IMR-90 (cell line): ENCODE data around the gene PRKCH. TPM values are rescaled to one million over a fixed set of nuclear protein-coding genes. Genes with fewer than 3 reads are reported as not detected.

Source experiments
- ATAC-seq: fragments of 200-7000 bp; cut with Tn5 transposase; 2 replicates; pipeline ENCODE4 v1.9.1; 2020; ENCODE audit warnings: low read depth, mild to moderate bottlenecking, moderate library complexity
- BruUV-seq: library from RNA; stranded (reverse); fragments of 400-500 nt; replicated peaks from 2 replicates; lab custom pipeline; 2021; lab: Mats Ljungman, UMichigan
- CTCF ChIA-PET: fragments of 300-600 bp; formaldehyde crosslinking; extraction: SDS; loops from one replicate; lab custom pipeline; 2021; ENCODE audit warnings: antibody characterized with exemption; lab: Yijun Ruan, JAX
- POLR2A ChIA-PET: fragments of 300-600 bp; sonication (Branson Sonifier 250); formaldehyde crosslinking; loops from one replicate; lab custom pipeline; 2022; ENCODE audit warnings: antibody characterized with exemption; ENCODE audit not compliant: unreplicated experiment; lab: Charles Lee
- DNase-seq: peaks from one replicate; pipeline ENCODE4 v3.0.0; 2013
- H2AFZ ChIP-seq: replicated peaks from 2 replicates; pipeline ENCODE3; 2013; ENCODE audit warnings: low read length, mild to moderate bottlenecking; ENCODE audit not compliant: poor library complexity
- H2AK5ac ChIP-seq: 2 replicates; pipeline ENCODE4 v1.6.1; 2013; ENCODE audit warnings: low read depth, low read length, inconsistent platforms
- H2AK9ac ChIP-seq: replicated peaks from 2 replicates; pipeline ENCODE3; 2013; ENCODE audit warnings: mild to moderate bottlenecking, low read depth, low read length, moderate library complexity; ENCODE audit not compliant: poor library complexity
- H2BK120ac ChIP-seq: 2 replicates; pipeline ENCODE4 v1.6.1; 2013; ENCODE audit warnings: low read depth, low read length, inconsistent platforms
- H2BK15ac ChIP-seq: 3 replicates; pipeline ENCODE4 v1.6.1; 2013; ENCODE audit warnings: low read depth, low read length, inconsistent platforms
- H2BK20ac ChIP-seq: 2 replicates; pipeline ENCODE4 v1.6.1; 2013; ENCODE audit warnings: low read depth, mild to moderate bottlenecking, inconsistent platforms, low read length, moderate library complexity
- H2BK5ac ChIP-seq: 2 replicates; pipeline ENCODE4 v1.6.1; 2013; ENCODE audit warnings: mild to moderate bottlenecking, low read depth, low read length, inconsistent platforms; ENCODE audit not compliant: poor library complexity, severe bottlenecking
- H3K14ac ChIP-seq: replicated peaks from 2 replicates; pipeline ENCODE4 v1.6.1; 2013; ENCODE audit warnings: low read depth, low read length, inconsistent platforms
- H3K18ac ChIP-seq: 2 replicates; pipeline ENCODE4 v1.6.1; 2013; ENCODE audit warnings: low read depth, low read length, control low read depth
- H3K23ac ChIP-seq: 2 replicates; pipeline ENCODE4 v1.6.1; 2013; ENCODE audit warnings: low read depth, low read length, inconsistent platforms
- H3K27ac ChIP-seq: 2 replicates; pipeline ENCODE4 v1.5.1; 2013; ENCODE audit warnings: mild to moderate bottlenecking, control low read depth, low read length; ENCODE audit not compliant: insufficient read depth
- H3K27me3 ChIP-seq: 2 replicates; pipeline ENCODE4 v1.6.1; 2013; ENCODE audit warnings: low read length; ENCODE audit not compliant: control insufficient read depth, insufficient read depth
- H3K36me3 ChIP-seq: 2 replicates; pipeline ENCODE4 v1.6.1; 2013; ENCODE audit warnings: low read length, mixed read lengths; ENCODE audit not compliant: control insufficient read depth, insufficient read depth
- H3K4ac ChIP-seq: 2 replicates; pipeline ENCODE4 v1.6.1; 2013; ENCODE audit warnings: low read depth, low read length, inconsistent platforms
- H3K4me1 ChIP-seq: 2 replicates; pipeline ENCODE4 v1.6.1; 2013; ENCODE audit warnings: low read length, mixed read lengths; ENCODE audit not compliant: control insufficient read depth, insufficient read depth
- H3K4me2 ChIP-seq: 2 replicates; pipeline ENCODE4 v1.6.1; 2013; ENCODE audit warnings: low read depth, mild to moderate bottlenecking, control low read depth, low read length, moderate library complexity
- H3K4me3 ChIP-seq: 2 replicates; pipeline ENCODE4 v1.5.1; 2013; ENCODE audit warnings: low read depth, mild to moderate bottlenecking, control low read depth, low read length, moderate library complexity; ENCODE audit not compliant: insufficient read depth
- H3K56ac ChIP-seq: 2 replicates; pipeline ENCODE4 v1.6.1; 2013; ENCODE audit warnings: low read length, inconsistent platforms; ENCODE audit not compliant: insufficient read depth; ENCODE audit errors: extremely low read depth
- H3K79me1 ChIP-seq, 2 experiments: 2 replicates each; pipeline ENCODE4 v1.6.1; 2013; ENCODE audit warnings: low read length in 2 of 2, inconsistent platforms in 1 of 2, low read depth in 1 of 2
- H3K9ac ChIP-seq: 2 replicates; pipeline ENCODE4 v1.6.1; 2013; ENCODE audit warnings: low read depth, low read length, control low read depth
- H3K9me1 ChIP-seq: 2 replicates; pipeline ENCODE4 v1.6.1; 2013; ENCODE audit warnings: low read length, inconsistent platforms; ENCODE audit not compliant: insufficient read depth
- H3K9me3 ChIP-seq: 2 replicates; pipeline ENCODE4 v1.6.1; 2013; ENCODE audit warnings: low read length; ENCODE audit not compliant: control insufficient read depth, insufficient read depth
- H4K20me1 ChIP-seq: 2 replicates; pipeline ENCODE4 v1.6.1; 2013; ENCODE audit warnings: low read length, inconsistent platforms; ENCODE audit not compliant: insufficient read depth
- H4K5ac ChIP-seq: 2 replicates; pipeline ENCODE4 v1.6.1; 2013; ENCODE audit warnings: mild to moderate bottlenecking, low read depth, low read length, control low read depth
- H4K8ac ChIP-seq, 2 experiments: 2 replicates each; pipeline ENCODE4 v1.6.1; 2013; ENCODE audit warnings: low read depth in 2 of 2, low read length in 2 of 2, control low read depth in 1 of 2, inconsistent platforms in 1 of 2
- H4K91ac ChIP-seq: 2 replicates; pipeline ENCODE4 v1.6.1; 2013; ENCODE audit warnings: low read depth, low read length, inconsistent platforms; ENCODE audit not compliant: insufficient read depth
- CEBPB ChIP-seq: IDR thresholded peaks from 2 replicates; pipeline ENCODE4 v1.6.1; 2012; ENCODE audit warnings: low read depth, low read length, improper control_type of control experiment
- CHD1 ChIP-seq: IDR thresholded peaks from 2 replicates; pipeline ENCODE4 v1.6.1; 2012; ENCODE audit warnings: low read depth, low read length, improper control_type of control experiment
- CTCF ChIP-seq: conservative IDR thresholded peaks from 2 replicates; pipeline ENCODE4 v1.5.1; 2012; ENCODE audit warnings: mild to moderate bottlenecking, low read depth, low read length, improper control_type of control experiment
- ELK1 ChIP-seq: fragments of 150-350 bp; IDR thresholded peaks from 2 replicates; pipeline ENCODE4 v1.6.1; 2016; ENCODE audit warnings: low read depth, mild to moderate bottlenecking, low read length, moderate library complexity, borderline replicate concordance
- FOS ChIP-seq: fragments of 150-350 bp; IDR thresholded peaks from 2 replicates; pipeline ENCODE4 v1.6.1; 2016; ENCODE audit warnings: low read depth, low read length
- MAFK ChIP-seq: IDR thresholded peaks from 2 replicates; pipeline ENCODE4 v1.6.1; 2012; ENCODE audit warnings: low read depth, low read length, improper control_type of control experiment
- MAZ ChIP-seq: IDR thresholded peaks from 2 replicates; pipeline ENCODE4 v1.6.1; 2012; ENCODE audit warnings: low read depth, mild to moderate bottlenecking, low read length, improper control_type of control experiment, moderate library complexity, borderline replicate concordance
- MXI1 ChIP-seq: IDR thresholded peaks from 2 replicates; pipeline ENCODE4 v1.6.1; 2012; ENCODE audit warnings: low read depth, mild to moderate bottlenecking, low read length, moderate library complexity, borderline replicate concordance
- NFE2L2 ChIP-seq: fragments of 150-350 bp; IDR thresholded peaks from 2 replicates; pipeline ENCODE4 v1.6.1; 2016; ENCODE audit warnings: low read depth, mild to moderate bottlenecking, low read length
- POLR2A ChIP-seq: IDR thresholded peaks from 2 replicates; pipeline ENCODE4 v1.6.1; 2012; ENCODE audit warnings: mild to moderate bottlenecking, low read depth, low read length
- RAD21 ChIP-seq: IDR thresholded peaks from 2 replicates; pipeline ENCODE4 v1.6.1; 2012; ENCODE audit warnings: low read length, improper control_type of control experiment
- RCOR1 ChIP-seq: IDR thresholded peaks from 2 replicates; pipeline ENCODE4 v1.6.1; 2012; ENCODE audit warnings: mild to moderate bottlenecking, low read length, improper control_type of control experiment; ENCODE audit not compliant: insufficient replicate concordance
- RFX5 ChIP-seq: IDR thresholded peaks from 2 replicates; pipeline ENCODE4 v1.8.0; 2012; ENCODE audit warnings: low read depth, mild to moderate bottlenecking, low read length, moderate library complexity
- SMC3 ChIP-seq: fragments of 150-350 bp; IDR thresholded peaks from 2 replicates; pipeline ENCODE4 v1.6.1; 2016; ENCODE audit warnings: low read depth, mild to moderate bottlenecking, antibody characterized with exemption, low read length, moderate library complexity
- USF2 ChIP-seq: fragments of 150-350 bp; IDR thresholded peaks from 2 replicates; pipeline ENCODE4 v1.6.1; 2017; ENCODE audit warnings: mild to moderate bottlenecking, antibody characterized with exemption, low read length, low read depth
- WGBS, 2 experiments: methylation state at CpG; one replicate each; pipeline versions ENCODE4 v1.1.5 to v1.1.7; 2013; ENCODE audit warnings: missing lambda C conversion rate in 2 of 2; ENCODE audit not compliant: insufficient read length in 1 of 2; ENCODE audit errors: extremely low coverage in 2 of 2; 5-methylcytosine and 5-hydroxymethylcytosine counted together
- dilution Hi-C: fragments of 300-500 bp; cut with HindIII; formaldehyde crosslinking; loops from one replicate; pipeline ENCODE4 v1.14.3; 2018; ENCODE audit warnings: low sequenced_read_pairs; ENCODE audit not compliant: unreplicated experiment
- in situ Hi-C: fragments of 300-500 bp; cut with MboI; formaldehyde crosslinking; loops from 3 replicates; pipeline ENCODE4 v1.14.3; 2019; ENCODE audit warnings: low sequenced_read_pairs, inconsistent platforms, mixed read lengths
- intact Hi-C: fragments of 100-400 bp; cut with micrococcal nuclease; formaldehyde crosslinking; loops from 2 replicates; pipeline ENCODE4 v1.10.0; 2022
- polyA plus RNA-seq, 3 experiments: library from polyadenylated mRNA; depleted of rRNA; stranded (reverse); fragments of >200 nt; gene quantifications; 2 replicates each; pipeline ENCODE4 v1.2.3, GENCODE V29; 2012; ENCODE audit warnings: low replicate concordance in 1 of 3
- total RNA-seq: library from RNA; depleted of rRNA; stranded (reverse); fragments of >200 nt; gene quantifications from 2 replicates; pipeline ENCODE4 v1.2.3, GENCODE V29; 2012

PRKCH gene
- total and polyA plus RNA-seq, 2 of the 4 experiments (the other 2 are of a cell fraction) = 1.6 to 2.3 TPM

DNA sequence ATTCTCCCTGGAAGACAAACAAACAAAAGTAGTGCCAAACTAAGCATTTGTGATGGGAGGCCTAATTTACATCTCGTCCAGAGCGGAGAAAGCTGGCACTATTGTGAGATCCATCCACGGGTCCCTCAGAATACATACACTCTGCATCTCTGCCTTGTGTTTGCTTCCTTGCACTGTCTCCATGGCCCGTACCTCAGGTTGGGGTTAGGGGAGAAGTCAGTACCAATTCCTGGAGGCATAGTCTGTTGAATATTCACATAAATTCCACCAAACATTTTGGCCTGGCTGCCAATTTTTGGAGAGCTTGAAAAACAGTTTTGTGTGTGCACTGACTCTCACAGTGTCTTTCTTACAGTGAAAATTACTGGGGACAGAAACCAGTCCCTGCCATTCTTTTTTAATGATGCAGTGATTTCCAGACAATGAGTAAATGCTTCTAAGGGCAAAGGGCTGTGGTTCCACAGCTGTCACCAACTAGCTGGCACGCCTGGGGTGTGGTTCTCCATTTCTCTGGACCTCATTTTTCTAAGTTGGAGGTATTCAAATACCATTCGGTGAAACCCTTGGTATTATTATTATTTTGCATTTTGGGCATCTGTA lies 254.3 kb downstream of the PRKCH start:
- H4K5ac ChIP-seq = peak overlapping the region; percentile 42; the same call in 1 of the 2 replicates
- peak overlapping the region; percentile 22 for H3K14ac ChIP-seq
- peak overlapping the region; percentile 89 for H2AK5ac ChIP-seq
- H3K36me3 ChIP-seq = no peaks in the 10 kb centered on the region
- H3K27ac ChIP-seq = no peak overlapping the region
- no peaks in the 10 kb centered on the region for H3K79me1 ChIP-seq
- peak overlapping the region; percentile 71 for H3K18ac ChIP-seq
- no peak overlapping the region for H3K56ac ChIP-seq
- no peaks in the 10 kb centered on the region for H3K9me3 ChIP-seq
- peak overlapping the region; percentile 71 for H2BK120ac ChIP-seq
- 100% methylated on average over 1 of the region's 6 CpGs; no CpG with 5 or more reads in 1 of the 2 experiments for WGBS, 2 experiments
- no peak overlapping the region for H3K4me3 ChIP-seq
- DNase-seq (no peak), ATAC-seq (no peak)
- peak overlapping the region; percentile 71 for H2BK20ac ChIP-seq
- H4K91ac ChIP-seq = peak overlapping the region; percentile 37
- 0 out of 2 replicates have a peak overlapping the region, but pooled peaks have one; percentile 15 for H3K4ac ChIP-seq
- H2AK9ac ChIP-seq = no peak overlapping the region
- in situ Hi-C loops (no loop called here), dilution Hi-C loops (no loop called here), intact Hi-C loops (no loop called here)
- peaks cover 19% of the 10 kb centered on the region for H3K4me1 ChIP-seq
- peak overlapping the region in 1 of 2 experiments; percentile 11; a peak in 1 of 4 replicates for H4K8ac ChIP-seq
- no TSS peak for BruUV-seq
- no peak overlapping the region for H2AFZ ChIP-seq
- ChIA-PET CTCF (no interaction called here), POLR2A (no interaction called here)
- H3K9me1 ChIP-seq = peaks cover 3% of the 10 kb centered on the region; the same call in 1 of the 2 replicates
- H3K27me3 ChIP-seq = no peaks in the 10 kb centered on the region
- H3K9ac ChIP-seq = no peak overlapping the region
- H3K23ac ChIP-seq = peak overlapping the region; percentile 49; the same call in 1 of the 2 replicates
- H3K4me2 ChIP-seq = no peak overlapping the region
- no peak overlapping the region for H2BK5ac ChIP-seq
- peak overlapping the region; percentile 28; the same call in 1 of the 3 replicates for H2BK15ac ChIP-seq
- no peak for TF ChIP-seq CTCF
- TF ChIP-seq FOS = no peak
- TF ChIP-seq MAZ = no peak
- TF ChIP-seq RFX5 = no peak
- TF ChIP-seq RAD21 = no peak
- TF ChIP-seq USF2 = no peak
- TF ChIP-seq CHD1 = no peak
- no peak for TF ChIP-seq POLR2A
- TF ChIP-seq SMC3 = no peak
- TF ChIP-seq MXI1 = no peak
- TF ChIP-seq CEBPB = no peak
- no peak for TF ChIP-seq MAFK
- TF ChIP-seq RCOR1 = no peak
- no peak for TF ChIP-seq ELK1
- TF ChIP-seq NFE2L2 = no peak
- no peaks in the 10 kb centered on the region for H4K20me1 ChIP-seq
